ENCODE data around the gene CFAP74.

DNA sequence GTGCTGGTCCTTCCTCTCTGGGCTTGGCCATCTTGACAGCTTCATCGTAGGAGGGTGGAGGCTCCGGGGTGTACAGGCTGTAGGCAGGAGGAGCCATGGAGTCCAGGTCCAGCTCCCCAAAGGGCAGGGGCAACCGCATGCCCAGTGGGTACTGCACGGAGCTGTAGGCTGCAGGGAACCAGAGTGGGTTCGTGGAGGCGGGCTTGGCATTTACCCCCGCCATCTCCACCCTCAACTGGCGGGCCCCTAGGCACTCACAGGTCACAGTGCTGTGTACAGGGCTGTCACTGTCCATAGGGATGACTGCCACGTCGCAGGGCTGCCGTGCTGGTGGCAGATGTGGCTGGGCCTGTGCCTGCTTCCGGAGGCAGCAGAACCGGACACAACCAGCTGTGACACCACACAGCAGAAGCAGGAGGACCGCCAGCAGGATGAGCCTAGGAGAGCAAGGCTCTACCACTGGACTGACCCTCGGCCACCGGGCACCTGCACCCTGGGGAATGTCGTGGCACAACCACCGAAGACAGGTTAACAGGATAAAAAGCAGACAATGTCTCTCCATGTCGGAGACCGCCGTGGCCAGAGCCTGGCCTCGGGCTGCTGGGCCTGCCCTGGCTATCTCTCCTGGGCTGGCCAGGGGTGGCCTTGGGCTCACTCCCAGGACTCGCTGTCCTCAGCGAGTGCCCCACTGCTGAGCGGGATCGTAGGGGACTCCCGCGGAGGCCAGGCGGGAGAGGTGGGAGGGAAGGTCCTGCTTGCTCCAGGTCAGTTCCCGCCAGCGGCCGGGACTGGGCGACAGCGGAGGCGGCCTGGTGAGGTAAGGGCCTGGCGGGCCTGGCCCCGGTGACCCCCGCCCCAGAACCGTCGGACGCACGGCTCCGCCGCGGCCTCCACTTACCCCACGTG is 85.3 kb downstream of the CFAP74 start:
- TF ChIP-seq, protein P1, sequence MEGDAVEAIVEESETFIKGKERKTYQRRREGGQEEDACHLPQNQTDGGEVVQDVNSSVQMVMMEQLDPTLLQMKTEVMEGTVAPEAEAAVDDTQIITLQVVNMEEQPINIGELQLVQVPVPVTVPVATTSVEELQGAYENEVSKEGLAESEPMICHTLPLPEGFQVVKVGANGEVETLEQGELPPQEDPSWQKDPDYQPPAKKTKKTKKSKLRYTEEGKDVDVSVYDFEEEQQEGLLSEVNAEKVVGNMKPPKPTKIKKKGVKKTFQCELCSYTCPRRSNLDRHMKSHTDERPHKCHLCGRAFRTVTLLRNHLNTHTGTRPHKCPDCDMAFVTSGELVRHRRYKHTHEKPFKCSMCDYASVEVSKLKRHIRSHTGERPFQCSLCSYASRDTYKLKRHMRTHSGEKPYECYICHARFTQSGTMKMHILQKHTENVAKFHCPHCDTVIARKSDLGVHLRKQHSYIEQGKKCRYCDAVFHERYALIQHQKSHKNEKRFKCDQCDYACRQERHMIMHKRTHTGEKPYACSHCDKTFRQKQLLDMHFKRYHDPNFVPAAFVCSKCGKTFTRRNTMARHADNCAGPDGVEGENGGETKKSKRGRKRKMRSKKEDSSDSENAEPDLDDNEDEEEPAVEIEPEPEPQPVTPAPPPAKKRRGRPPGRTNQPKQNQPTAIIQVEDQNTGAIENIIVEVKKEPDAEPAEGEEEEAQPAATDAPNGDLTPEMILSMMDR (IDR thresholded peaks at IDR 0.05): no peak
- TF ChIP-seq POLR2A (IDR thresholded peaks at IDR 0.05): no peak

Measured in Peyer's patch (tissue), 4 donors.